Loucy (cell line): ENCODE data around the gene STK32C.
"Not testable (repeated sequence)": the region's sequence is repeated elsewhere in the genome, so short reads cannot be mapped to it uniquely, and the experiment has no call there.

Experiments
- H2AFZ ChIP-seq: fragments of 200-600 bp; sonication (generic); 2 replicates; pipeline ENCODE4 v1.6.0; 2016; ENCODE audit warnings: antibody characterized with exemption, mild to moderate bottlenecking, low read length, moderate library complexity
- H3F3A ChIP-seq: fragments of 200-600 bp; 2 replicates; pipeline ENCODE4 v1.6.0; 2016; ENCODE audit warnings: antibody characterized with exemption, low read depth, mild to moderate bottlenecking
- H3K27me3 ChIP-seq: fragments of 200-600 bp; sonication (generic); 2 replicates; pipeline ENCODE4 v1.6.1; 2014; ENCODE audit warnings: low read length, mild to moderate bottlenecking; ENCODE audit not compliant: insufficient read depth, poor library complexity, severe bottlenecking
- H3K36me3 ChIP-seq: fragments of 200-600 bp; sonication (generic); 2 replicates; pipeline ENCODE4 v1.6.1; 2016; ENCODE audit warnings: low read length; ENCODE audit not compliant: insufficient read depth
- H3K4me1 ChIP-seq: fragments of 200-600 bp; sonication (generic); 2 replicates; pipeline ENCODE4 v1.5.1; 2014; ENCODE audit warnings: low read length, mild to moderate bottlenecking; ENCODE audit not compliant: insufficient read depth, poor library complexity, severe bottlenecking
- H3K4me2 ChIP-seq: fragments of 200-600 bp; sonication (generic); 2 replicates; pipeline ENCODE4 v1.6.0; 2014; ENCODE audit warnings: antibody characterized with exemption, low read length, low read depth, mild to moderate bottlenecking; ENCODE audit not compliant: poor library complexity, severe bottlenecking
- H3K4me3 ChIP-seq: fragments of 200-600 bp; sonication (generic); 2 replicates; pipeline ENCODE4 v1.5.1; 2014; ENCODE audit warnings: low read length, mild to moderate bottlenecking, mixed read lengths; ENCODE audit not compliant: poor library complexity, severe bottlenecking
- H3K79me2 ChIP-seq: fragments of 200-600 bp; sonication (generic); 2 replicates; pipeline ENCODE4 v1.6.1; 2014; ENCODE audit warnings: low read length; ENCODE audit not compliant: insufficient read depth
- H3K9ac ChIP-seq: fragments of 200-600 bp; sonication (generic); 2 replicates; pipeline ENCODE4 v1.6.0; 2014; ENCODE audit warnings: mild to moderate bottlenecking, low read depth, low read length, moderate library complexity; ENCODE audit not compliant: poor library complexity, severe bottlenecking
- H3K9me2 ChIP-seq: fragments of 200-600 bp; sonication (generic); replicated peaks from 2 replicates; pipeline ENCODE4 v1.6.1; 2016; ENCODE audit warnings: low read depth, low read length, mixed read lengths
- H3K9me3 ChIP-seq: fragments of 200-600 bp; sonication (generic); 2 replicates; pipeline ENCODE4 v1.6.1; 2014; ENCODE audit warnings: mild to moderate bottlenecking, antibody characterized with exemption, low read length, low read depth; ENCODE audit not compliant: insufficient read depth
- H4K20me1 ChIP-seq: fragments of 200-600 bp; sonication (generic); 2 replicates; pipeline ENCODE4 v1.6.0; 2014; ENCODE audit warnings: antibody characterized with exemption, low read length, mild to moderate bottlenecking; ENCODE audit not compliant: insufficient read depth, poor library complexity, severe bottlenecking
- CTCF ChIP-seq: fragments of 200-600 bp; sonication (generic); conservative IDR thresholded peaks from 2 replicates; pipeline ENCODE4 v1.5.1; 2014; ENCODE audit warnings: mild to moderate bottlenecking, antibody characterized with exemption, low read length
- EZH2phosphoT487 ChIP-seq: fragments of 200-600 bp; IDR thresholded peaks from 2 replicates; pipeline ENCODE4 v1.6.1; 2018; ENCODE audit warnings: antibody characterized with exemption, mild to moderate bottlenecking, moderate library complexity, borderline replicate concordance

STK32C gene

DNA sequence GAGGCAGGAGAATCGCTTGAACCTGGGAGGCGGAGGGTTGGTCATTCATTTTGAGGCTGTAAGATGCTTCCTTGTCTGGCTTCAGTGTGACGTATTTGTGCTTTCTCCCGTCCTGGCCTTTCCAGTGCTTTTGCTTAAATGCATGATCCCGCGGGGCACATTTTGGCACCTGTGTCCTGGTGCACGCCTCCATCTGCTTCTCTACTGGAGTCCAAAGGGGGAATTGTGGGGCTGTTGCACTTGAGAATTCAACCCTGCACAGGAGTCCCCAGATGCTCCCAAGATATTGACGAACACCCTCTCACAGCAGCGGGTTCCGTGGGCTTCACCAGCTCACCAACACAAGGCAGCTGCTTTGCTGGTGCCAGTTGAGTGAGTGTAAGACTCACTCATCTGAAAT lies 14.0 kb upstream of the STK32C start:
- no peaks in the 10 kb centered on the region for H3K4me1 ChIP-seq
- no peak overlapping the region for H3K4me3 ChIP-seq
- no peaks in the 10 kb centered on the region for H3K9me3 ChIP-seq
- no peak overlapping the region for H3K9ac ChIP-seq
- H3K36me3 ChIP-seq: no peaks in the 10 kb centered on the region
- no peaks in the 10 kb centered on the region for H3F3A ChIP-seq
- no peaks in the 10 kb centered on the region for H4K20me1 ChIP-seq
- TF ChIP-seq EZH2phosphoT487 (no peak), CTCF (no peak)
- no peak overlapping the region for H3K4me2 ChIP-seq
- peaks cover 10% of the 10 kb centered on the region; the same call in 1 of the 2 replicates for H3K79me2 ChIP-seq
- H3K27me3 ChIP-seq: no peaks in the 10 kb centered on the region
- H3K9me2 ChIP-seq: no peaks in the 10 kb centered on the region
- H2AFZ ChIP-seq: no peak overlapping the region

- Histone ChIP-seq H3F3A (no peaks in the 10 kb centered on the region), H3K9ac (no peak overlapping the region), H3K79me2 (peaks cover 1% of the 10 kb centered on the region; the same call in 1 of the 2 replicates), H3K9me3 (no peaks in the 10 kb centered on the region), H3K4me2 (no peak overlapping the region), H3K27me3 (no peaks in the 10 kb centered on the region), H4K20me1 (no peaks in the 10 kb centered on the region), H3K36me3 (no peaks in the 10 kb centered on the region), H3K9me2 (no peaks in the 10 kb centered on the region), H3K4me1 (no peaks in the 10 kb centered on the region), H3K4me3 (no peak overlapping the region), H2AFZ (no peak overlapping the region)
- TF ChIP-seq EZH2phosphoT487: no peak
- no peak for TF ChIP-seq CTCF
Measured at GRCh38 chr10:132320654-132321469, 13.1 kb upstream of the STK32C start.

- no peak overlapping the region for H2AFZ ChIP-seq
Measured at GRCh38 chr10:132319853-132320653, 12.3 kb upstream of the STK32C start.

DNA sequence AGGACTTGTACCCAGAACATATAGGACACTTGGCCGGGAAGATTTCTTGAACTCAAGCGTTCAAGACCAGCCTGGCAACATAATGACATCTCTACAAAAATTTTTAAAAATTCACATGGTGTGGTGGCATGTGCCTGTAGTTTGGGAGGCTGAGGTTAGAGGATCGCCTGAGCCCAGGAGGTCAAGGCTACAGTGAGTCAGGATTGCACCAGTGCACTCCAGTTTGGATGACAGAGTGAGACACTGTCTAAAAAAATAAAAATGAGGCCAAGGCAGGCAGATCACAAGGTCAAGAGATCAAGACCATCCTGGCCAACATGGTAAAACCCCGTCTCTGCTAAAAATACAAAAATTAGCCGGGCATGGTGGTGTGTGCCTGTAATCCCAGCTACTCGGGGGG lies 9.7 kb upstream of the STK32C start:
- H3K79me2 ChIP-seq, H3F3A ChIP-seq, H3K36me3 ChIP-seq, H3K4me3 ChIP-seq, H4K20me1 ChIP-seq, H3K4me2 ChIP-seq, H3K4me1 ChIP-seq, H3K9me2 ChIP-seq, H3K27me3 ChIP-seq, H3K9ac ChIP-seq, H2AFZ ChIP-seq, H3K9me3 ChIP-seq: not testable (repeated sequence)

More at GRCh38 chr10:132319853-132320653, 12.3 kb upstream of the STK32C start:
- TF ChIP-seq CTCF (no peak), EZH2phosphoT487 (no peak)
- H3K9me3 ChIP-seq: no peaks in the 10 kb centered on the region
- H4K20me1 ChIP-seq: no peaks in the 10 kb centered on the region
- no peak overlapping the region for H3K4me2 ChIP-seq
- no peaks in the 10 kb centered on the region for H3K36me3 ChIP-seq
- H3K9ac ChIP-seq: no peak overlapping the region
- H3K9me2 ChIP-seq: no peaks in the 10 kb centered on the region
- no peaks in the 10 kb centered on the region for H3K27me3 ChIP-seq
- H3K4me3 ChIP-seq: no peak overlapping the region
- no peaks in the 10 kb centered on the region for H3F3A ChIP-seq
- H3K79me2 ChIP-seq: no peaks in the 10 kb centered on the region
- H3K4me1 ChIP-seq: no peaks in the 10 kb centered on the region
